GM19372 (cell line): ENCODE data around the gene EFNA3.

Source experiments
- ATAC-seq: cut with Tn5 transposase; IDR thresholded peaks from one replicate; pipeline ENCODE4 v1.9.1; 2021; ENCODE audit warnings: mild to moderate bottlenecking, low read depth, moderate library complexity; ENCODE audit not compliant: unreplicated experiment

The EFNA3 gene

DNA sequence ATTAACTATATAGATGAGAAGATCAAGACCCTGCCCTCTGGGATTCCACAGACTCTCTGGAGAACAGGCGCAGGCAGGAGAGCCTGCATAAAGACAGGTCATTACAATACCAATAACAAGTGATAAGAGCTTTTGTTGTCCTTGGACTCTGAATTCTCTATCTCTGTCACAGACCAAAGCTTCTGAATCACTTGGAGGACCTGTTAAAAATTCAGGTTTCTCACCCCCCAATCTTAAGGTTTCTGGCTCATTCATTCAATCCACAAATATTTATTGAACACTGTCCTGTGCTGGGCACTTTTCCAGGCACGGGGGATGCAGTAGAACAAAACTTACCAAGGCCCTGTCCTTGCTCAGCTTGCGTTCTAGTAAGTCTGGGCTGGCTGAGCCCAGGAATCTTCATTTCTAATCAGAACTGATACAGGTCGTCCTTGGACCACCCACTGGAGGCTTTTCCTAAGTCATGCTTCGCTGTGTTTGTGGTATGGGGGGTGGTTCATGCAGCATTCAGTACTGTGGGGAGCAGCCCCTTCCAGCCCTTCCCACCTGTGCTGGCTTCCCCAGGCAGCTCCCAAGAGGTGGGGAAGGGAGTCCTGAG lies 13.7 kb upstream of the EFNA3 start:
- ATAC-seq, result no peak

DNA sequence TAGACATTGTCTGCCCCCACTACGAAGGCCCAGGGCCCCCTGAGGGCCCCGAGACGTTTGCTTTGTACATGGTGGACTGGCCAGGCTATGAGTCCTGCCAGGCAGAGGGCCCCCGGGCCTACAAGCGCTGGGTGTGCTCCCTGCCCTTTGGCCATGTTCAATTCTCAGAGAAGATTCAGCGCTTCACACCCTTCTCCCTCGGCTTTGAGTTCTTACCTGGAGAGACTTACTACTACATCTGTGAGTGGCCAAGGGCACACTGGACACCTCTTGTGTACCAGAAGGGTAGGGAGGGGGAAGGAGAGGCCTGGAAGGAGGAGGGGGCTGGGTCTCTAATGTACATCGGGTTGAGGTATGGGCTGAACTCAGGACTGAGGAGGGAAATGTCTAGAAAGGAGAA lies 11.9 kb upstream of the EFNA3 start:
- ATAC-seq, result no peak

DNA sequence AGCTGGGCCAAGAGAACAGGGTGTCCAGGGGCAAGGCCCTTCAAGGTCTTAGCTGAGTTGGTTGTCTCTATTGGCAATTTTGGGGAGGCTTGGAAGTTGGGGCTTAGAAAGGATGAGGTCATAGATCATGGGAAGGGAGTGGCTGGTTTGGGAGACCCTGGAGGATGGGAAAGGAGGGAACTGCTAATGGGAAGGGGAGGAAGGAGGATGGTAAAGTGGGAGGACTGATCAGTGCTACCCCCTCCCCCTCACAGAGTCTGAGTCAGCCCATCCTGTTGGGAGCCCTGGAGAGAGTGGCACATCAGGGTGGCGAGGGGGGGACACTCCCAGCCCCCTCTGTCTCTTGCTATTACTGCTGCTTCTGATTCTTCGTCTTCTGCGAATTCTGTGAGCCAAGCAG lies 10.0 kb upstream of the EFNA3 start:
- no peak for ATAC-seq

DNA sequence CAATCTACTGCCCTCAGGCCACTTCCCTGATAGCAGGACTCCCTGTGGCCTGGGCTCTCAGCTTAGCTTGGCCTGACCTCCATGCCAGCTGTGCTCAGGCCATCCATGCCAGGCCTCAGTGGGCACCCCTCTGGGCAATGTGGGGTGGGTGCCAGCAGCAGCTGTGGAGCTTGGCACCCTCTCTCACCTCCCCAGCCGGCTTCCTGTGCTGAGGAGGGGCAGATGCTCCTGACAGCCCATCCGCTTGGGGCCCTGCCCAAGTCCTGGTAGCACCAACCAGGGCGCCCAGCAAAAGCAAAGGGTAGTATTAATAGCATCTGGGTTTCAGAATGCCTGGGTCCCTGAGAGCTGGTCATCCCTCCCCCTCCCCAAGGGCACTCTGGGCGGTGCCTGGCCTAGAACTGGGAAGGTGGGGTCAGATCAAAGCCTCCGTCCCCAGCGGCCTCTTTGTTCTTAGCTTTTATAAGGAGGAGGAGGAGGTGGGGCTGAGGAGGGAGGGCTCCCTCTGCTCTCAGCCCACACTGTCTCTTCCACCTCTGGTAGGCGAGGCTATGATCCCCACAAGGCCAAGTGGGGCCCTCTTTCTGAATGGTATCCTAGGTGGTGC lies 9.0 kb upstream of the EFNA3 start:
- ATAC-seq, result no peak

DNA sequence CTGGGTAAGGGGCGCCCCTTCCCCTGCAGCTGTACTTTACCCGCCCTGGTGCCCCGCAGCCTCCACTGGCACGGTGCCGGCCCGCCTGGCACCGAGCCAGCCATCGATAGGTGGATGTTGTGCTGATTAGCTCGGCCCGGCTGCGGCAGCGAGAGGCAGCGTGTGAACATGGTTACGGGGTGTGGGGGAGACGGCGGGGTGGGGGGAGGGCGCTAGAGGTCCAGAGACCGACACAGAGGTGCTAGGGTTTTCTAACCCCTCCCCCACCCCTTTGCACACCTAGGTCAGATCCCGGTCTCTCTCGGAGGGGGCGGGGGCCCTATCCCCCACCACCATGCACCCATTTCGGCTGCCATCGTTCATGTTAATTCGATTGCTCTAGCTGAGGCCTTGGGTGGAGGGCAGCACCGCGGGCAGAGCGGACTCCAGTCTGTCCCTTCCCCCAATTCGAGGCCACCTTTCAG lies 8.4 kb upstream of the EFNA3 start:
- ATAC-seq, result no peak

DNA sequence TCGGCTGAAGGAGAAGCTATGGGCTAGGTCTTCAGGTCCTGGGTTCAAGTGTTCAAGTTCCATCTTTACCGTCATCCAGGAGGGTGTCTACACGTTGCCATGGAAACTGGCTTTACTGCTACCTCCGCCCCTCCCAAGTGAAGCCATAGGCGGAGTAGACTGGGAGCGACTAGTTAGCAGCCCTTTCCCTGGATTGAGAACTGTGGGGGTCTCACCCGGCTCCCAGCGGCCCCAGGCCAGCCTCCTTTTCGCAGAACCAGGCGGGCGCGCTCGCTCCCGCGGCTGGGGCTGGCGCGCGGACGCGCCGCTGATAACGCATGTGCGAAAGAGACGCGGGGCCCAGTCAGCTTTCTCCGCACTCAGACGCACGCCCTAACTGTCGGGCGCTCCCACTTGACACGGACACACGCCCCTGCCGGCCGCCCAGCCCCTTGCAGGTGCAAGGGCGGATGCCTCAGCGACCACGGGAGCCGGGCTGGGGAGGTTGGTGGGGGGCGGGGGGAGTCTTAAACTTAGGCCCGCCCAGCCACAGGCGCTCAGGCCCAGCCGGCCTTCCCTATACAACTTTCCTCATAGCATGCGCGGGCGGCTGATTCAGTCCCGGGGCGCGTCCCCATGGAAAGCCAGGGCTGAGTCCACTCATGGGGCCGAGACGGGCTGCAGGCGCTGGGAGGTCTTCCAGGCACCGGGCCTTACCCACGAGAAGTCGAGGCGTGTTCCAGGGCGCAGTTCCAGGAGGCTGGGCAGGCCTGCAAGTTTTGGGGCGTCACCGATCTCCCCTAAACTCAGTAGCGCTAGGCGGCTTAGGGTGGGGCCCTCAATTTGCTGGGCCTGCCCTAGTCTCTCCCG lies 7.7 kb upstream of the EFNA3 start:
- ATAC-seq, result peak; percentile 68

DNA sequence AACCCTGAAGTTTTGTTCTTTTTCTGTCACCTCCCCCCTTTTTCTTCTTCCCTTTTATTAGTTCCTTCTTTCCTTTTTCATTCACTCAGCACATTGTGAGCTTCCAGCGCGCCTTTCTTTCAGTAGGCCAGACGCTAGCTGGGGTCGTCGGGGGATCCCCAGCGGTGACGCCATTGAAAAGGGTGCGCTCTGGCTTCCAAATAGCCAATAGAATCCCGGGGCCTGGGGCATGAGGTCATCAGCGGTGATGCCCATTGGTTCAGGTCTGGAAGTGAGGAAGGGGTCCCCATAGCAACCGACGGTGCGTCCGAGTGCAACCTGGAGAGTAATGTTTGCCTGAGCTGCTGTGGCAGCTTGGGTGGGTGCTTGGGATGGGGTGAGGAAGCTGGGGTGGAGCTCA lies 6.9 kb upstream of the EFNA3 start:
- no peak for ATAC-seq

DNA sequence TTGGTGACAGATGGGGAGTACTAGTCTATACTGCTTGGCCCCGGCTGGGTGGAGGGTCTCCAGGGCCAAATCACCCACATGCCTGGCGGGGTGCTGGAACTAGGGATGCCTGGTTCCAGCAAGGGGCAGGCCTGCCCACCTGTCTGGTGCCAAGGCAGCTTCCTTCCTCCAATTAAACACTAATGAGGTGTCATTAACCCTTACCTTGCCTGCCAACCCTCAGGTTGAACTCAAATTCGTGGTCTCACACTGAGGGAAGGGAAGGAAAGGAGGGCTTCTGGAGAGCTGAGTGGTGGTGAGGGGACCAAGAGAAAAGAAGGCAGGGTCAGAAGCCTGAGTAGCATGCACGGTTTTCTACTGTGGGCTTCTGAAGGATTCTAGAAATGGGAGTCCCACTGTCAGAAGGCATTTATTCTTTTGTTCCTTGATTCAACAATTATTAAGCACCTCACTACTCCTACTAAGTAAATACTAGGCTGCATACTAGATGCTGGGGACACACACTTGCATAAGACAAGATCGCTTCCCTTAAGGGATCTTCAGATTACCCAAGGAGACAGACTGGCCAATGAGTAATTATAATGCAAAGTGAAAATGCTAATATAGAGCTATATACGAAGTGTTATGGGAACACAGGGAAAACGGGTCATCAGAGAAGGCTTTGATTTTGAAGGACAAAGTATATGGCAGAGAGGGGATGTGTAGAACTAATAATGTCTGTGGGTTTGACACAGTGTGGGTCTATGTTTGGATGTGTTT lies 5.9 kb upstream of the EFNA3 start:
- no peak for ATAC-seq

DNA sequence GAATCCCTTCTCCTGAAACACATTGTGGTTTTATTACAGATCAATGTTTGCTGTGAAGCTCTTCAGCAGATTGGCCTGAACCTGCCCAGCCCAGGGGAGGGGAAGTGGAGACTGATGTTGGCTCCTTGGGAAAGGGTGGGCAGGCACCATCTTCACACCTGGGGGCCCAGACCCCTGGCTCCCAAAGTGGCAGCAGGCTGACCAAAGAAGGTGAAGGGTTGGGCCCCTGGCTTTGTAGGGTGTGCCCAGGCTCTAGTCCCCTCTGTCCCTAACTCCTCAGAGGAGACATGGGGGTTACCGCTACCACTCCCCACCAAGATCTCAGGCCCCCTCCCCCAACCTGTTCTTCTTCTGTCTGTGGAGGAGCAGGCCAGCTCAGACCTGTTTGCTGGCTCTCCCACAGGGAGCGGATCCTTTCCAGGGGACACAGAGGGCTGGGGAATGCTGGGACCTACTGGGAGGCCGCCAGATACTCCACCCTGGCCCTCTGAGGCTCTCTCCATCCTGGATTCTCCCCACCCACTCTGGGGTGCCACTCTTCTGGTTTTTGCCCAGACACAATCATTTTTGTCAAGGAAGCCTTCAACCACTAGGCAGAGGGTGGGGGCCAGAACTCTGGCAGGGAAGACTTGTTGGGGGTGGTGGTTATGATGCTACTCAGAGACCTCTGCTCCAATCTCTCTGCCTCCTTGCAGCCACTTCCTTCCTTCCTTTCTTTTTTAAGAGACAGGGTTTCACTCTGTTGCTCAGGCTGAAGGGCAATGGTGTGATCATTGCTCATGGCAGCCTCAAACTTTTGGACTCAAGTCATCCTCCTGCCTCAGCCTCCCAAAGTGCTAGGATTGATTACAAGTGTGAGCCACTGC lies 5.0 kb upstream of the EFNA3 start:
- no peak for ATAC-seq

DNA sequence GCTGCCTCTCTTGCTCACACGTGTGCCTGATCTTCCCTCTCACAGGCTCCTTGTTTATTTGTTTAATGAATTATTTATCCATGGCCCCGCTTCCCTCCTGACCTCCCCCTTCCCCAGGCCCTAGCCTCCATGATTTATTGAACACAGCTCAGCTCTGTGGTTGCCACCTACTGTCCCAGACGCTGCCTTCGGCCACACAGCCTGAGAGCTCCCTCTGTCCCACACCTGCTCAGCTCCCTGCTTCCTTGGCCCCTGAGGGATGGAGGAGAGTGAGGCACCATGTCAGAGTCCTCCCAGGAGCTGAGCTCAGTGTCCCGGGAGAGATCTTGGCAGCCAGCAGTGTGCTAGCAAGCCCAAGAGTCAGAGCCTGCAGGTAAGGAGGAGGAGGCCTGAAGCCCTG lies 3.1 kb upstream of the EFNA3 start:
- no peak for ATAC-seq

DNA sequence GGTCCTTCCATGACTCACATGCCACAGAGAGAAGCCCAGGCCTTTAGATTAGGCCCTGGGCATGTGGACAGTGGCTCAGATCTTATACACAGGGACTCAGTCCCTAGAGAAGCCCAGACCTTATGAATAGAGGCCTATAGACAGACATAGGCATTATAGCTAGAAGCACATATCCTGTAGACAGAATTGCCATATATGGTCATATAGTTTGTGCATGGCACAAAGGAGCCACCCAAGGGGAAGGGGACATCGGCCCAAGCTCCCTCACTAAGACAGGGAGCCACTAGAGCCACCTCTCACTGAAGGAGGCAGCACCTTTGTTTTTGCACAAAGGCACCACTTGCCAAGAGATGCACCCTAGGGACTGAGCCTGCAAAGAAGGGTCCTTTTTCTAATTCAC lies 2.3 kb upstream of the EFNA3 start:
- ATAC-seq, result no peak

DNA sequence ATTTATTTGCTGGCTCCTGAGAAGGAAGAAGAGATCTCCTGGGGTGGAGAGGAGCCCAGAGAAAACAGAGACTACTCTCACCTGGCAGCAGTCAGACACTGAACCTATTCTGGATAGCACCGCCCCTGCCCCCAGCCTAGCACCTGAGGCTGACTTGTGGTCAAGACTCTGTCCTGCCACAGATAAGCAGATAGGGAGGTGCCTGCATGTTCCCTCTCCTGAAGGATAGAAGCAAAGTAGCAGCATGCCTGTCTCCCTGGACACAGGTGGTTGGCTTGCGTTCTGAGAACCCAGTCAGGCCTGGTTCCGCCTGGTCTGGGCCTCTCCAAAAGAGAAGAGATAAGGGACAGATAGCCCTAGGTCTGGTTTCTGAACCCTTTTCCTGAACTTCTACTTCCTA lies 1.3 kb upstream of the EFNA3 start:
- no peak for ATAC-seq

DNA sequence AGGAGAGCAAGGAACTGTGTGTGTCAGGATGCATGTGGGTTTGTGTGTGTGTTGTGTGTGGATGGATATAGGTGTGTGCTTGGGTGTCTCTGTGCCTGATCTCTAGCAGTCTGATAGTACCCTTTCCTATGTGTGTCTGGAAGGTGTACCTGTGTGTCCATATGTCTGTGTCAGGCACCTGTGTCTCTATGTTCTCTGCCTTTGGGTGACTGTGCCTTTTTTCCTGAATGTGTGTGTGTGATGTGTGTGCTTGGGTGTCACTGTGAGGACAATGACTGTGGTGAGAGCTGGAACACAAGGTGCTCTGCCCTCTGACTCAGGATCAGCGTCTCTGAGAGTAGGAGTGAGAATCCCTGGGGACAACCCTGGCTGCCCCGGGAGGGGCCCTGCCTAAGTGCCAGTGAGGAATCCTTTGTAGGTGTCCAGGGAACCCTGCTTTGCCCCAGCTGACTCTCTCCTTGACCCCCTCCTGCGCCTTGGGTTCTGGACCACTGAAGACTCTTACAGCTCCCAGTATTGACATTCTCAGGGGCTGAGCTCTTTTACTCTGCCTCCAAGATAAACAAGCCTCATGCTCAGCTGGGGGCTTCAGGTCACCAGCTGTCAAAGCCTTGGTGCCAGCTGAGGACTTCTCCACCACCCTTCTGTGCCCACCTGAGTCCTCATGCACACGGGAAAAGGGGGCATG lies 735 bp upstream of the EFNA3 start:
- ATAC-seq, result no peak

DNA sequence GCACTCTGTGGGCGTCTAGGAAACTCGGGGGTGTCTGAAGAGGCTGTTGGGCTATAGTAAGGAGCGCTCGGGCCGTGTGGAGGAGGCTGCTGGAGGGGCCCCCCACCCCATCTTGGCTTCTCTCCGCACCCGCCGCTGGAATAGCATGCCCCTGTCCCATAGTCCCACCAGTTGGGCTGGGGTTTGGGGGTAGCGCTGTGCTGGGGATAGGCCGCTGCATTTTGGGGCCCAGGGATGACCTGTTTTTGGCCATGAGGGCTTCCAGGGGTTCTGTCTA lies 511 bp downstream of the EFNA3 start:
- no peak for ATAC-seq

DNA sequence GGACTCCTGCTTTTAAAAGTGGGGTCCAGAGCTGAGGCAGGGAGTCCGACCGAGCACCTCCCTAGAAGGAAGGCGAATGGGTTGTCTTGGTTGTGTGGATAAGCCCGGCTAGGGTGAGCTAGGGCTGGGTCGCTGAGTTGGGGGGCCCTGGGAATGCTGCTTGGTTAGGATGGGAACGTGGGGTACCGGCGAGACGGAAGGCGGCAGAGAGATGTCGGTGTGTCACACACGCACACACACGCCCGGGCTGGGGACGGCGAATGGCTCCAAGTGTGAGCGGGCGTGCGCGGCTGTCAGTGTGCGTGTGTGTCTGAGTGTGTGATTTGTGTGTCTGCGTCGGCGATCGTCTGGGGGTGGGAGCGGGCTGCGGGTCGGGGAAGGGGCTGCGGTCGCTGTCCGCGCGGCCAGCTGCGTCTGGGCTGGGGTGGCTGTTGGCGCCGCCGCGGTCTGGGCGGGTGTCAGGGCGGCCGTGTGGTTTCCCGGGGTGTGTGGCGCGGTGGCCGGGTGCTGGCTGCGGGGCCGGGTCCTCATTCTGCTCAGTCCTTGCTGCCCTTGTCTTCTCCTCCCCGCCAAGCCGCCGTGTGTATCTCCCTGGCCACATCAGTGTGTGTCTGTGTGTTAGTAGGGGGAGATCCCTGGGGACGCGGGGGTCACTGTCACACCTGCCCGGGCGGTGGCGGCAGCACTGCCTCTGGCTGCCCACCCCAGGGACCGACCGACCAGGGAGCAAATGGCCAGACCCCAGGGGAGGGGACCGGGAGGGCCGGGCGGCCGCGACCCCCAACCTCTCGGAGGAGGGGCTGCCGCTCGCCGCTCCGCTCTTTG lies 1.1 kb downstream of the EFNA3 start:
- no peak for ATAC-seq

DNA sequence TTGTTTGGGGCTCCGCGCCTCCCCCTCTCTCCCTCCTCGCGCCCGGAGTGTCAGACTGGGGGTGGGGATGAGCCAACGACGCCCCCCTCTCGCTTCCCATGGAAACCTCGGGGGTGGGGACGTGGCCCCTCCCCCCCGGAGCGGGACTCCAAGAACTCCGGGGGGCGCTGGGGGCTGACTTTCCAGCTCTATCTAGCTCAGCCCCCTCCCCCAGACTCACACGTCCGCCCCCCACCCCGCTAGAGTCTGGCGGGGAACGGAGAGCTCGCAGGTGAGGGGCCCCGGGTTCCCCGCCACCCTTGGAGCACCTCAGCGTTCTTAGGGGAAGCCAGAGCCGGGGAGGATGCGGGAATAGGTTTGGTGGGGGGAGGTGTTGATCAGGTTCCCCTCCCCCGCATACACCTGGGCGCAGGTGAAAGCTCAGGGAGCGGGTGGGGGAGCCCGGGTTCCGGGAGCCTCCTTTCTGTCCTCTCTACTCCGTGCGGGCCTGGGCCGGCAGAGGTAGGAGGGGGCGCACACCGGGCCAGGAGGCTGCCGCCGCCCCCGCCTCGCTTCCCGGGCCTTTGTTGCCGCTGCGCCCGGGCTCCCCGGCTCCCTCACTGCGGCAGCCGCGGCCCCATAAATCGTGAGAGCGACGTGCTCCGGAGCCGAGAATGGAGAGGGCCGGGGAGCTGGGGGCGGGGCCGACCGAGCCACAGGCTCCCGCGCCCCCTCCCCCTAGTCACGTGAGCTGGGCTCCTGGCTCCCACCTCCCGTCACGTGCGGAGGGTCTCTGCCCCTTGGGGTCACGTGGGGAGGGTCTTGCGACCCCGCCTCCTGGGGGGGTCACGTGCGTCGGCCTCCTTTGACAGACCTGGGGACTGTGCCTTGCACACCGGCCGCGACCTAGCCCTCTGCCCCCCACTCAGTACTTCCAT lies 1.9 kb downstream of the EFNA3 start:
- no peak for ATAC-seq

DNA sequence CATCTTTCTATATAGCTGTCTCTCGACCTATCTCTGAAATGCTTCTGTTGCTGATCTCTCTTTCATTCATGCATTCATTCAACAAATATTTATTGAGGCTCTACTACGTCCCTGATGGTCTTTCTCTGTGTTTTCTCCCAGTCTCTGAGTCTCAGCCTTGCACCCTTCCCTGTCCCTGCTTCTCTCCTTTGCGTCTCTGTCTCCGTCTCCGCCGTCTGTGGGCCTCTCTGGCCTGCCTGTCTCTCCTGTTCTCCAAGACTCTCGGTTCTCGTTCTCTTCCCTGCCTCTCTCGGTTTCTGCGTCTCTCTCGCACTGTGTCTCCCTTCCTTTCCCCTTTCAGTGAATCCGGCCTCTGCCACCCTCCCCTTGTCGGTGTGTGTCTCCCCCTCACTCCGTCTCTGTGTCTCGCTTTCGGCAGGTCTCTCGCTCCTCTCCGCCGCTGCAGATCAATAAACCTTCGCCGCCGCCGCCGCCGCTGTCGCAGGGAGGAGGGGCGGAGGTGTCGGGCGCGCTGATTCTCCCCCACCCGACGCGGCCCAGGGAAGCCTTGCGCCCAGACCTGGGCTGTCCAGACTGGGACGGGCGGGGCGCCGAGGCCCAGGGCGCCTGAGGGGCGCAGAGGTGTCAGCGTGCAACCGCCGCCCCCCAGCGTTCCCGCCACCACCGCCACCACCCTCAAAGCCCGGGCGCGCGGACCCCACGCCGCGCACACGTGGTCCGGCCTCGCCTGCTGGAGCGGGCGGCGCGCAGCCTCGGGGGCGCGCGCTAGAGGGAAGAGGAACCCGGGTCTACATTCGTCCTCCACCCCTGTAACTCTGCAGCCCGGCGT lies 3.0 kb downstream of the EFNA3 start:
- ATAC-seq, result no peak
